HepG2 (cell line): ENCODE results near the gene KRTAP10-10. TPM values are rescaled to one million over a fixed set of nuclear protein-coding genes. Genes with fewer than 3 reads are reported as not detected.

Experiments used
- CHD2 ChIP-seq: IDR thresholded peaks from 2 replicates; pipeline ENCODE4 v1.6.1; 2011; ENCODE audit warnings: low read depth, low read length, improper control_type of control experiment
- CREBL2 ChIP-seq: sonication (generic); formaldehyde crosslinking; IDR thresholded peaks from 2 replicates; pipeline ENCODE4 v1.8.1; 2023; ENCODE audit warnings: missing genetic modification reagents, mild to moderate bottlenecking, borderline replicate concordance
- DNMT1 ChIP-seq: sonication (generic); formaldehyde crosslinking; IDR thresholded peaks from 2 replicates; pipeline ENCODE4 v1.5.1; 2020; ENCODE audit warnings: mild to moderate bottlenecking, missing genetic modification reagents
- FOXO1 ChIP-seq: sonication (generic); formaldehyde crosslinking; IDR thresholded peaks from 2 replicates; pipeline ENCODE4 v1.4.0; 2020; ENCODE audit warnings: missing genetic modification reagents
- KDM2A ChIP-seq: sonication (generic); formaldehyde crosslinking; IDR thresholded peaks from 2 replicates; pipeline ENCODE4 v1.4.0; 2020; ENCODE audit warnings: low read depth, missing genetic modification reagents, borderline replicate concordance
- REL ChIP-seq: sonication (generic); formaldehyde crosslinking; conservative IDR thresholded peaks from 2 replicates; pipeline ENCODE4 v1.8.0; 2022; ENCODE audit warnings: mild to moderate bottlenecking, missing genetic modification reagents, moderate library complexity
- REST ChIP-seq, 2 experiments: IDR thresholded peaks; 2 replicates each; pipeline ENCODE4 v1.6.1; 2011 to 2012; ENCODE audit warnings: low read length in 2 of 2, borderline replicate concordance in 1 of 2, low read depth in 1 of 2, mild to moderate bottlenecking in 1 of 2, moderate library complexity in 1 of 2
- SIX4 ChIP-seq: sonication (generic); formaldehyde crosslinking; IDR thresholded peaks from 2 replicates; pipeline ENCODE4 v1.4.0; 2020; ENCODE audit warnings: missing genetic modification reagents
- ZFY ChIP-seq: sonication (generic); formaldehyde crosslinking; IDR thresholded peaks from 2 replicates; pipeline ENCODE4 v1.4.0; 2020; ENCODE audit warnings: missing genetic modification reagents
- ZNF280D ChIP-seq: sonication (generic); formaldehyde crosslinking; IDR thresholded peaks from 2 replicates; pipeline ENCODE4 v1.5.1; 2020; ENCODE audit warnings: mild to moderate bottlenecking, missing genetic modification reagents
- ZNF746 ChIP-seq: sonication (generic); formaldehyde crosslinking; IDR thresholded peaks from 2 replicates; pipeline ENCODE4 v1.8.0; 2022; ENCODE audit warnings: mild to moderate bottlenecking, missing genetic modification reagents
- polyA plus RNA-seq, 8 experiments: library from polyadenylated mRNA; depleted of rRNA in 3 of 8; stranded (reverse) in 7 of 8; unstranded in 1 of 8; fragments of >200 nt; fragmentation: Illumina TruSeq in 4 of 8; extraction: Trizol in 4 of 8; gene quantifications; 2 replicates each; pipeline versions ENCODE4 v1.2.1 to v1.2.3, GENCODE V29; 2011 to 2016; ENCODE audit warnings: low read depth in 4 of 8, missing spikeins in 1 of 8, mixed read lengths in 1 of 8; ENCODE audit not compliant: insufficient read depth in 1 of 8
- total RNA-seq, 5 experiments: library from RNA; depleted of rRNA; stranded (reverse); fragments of >200 nt; fragmentation: Illumina TruSeq; extraction: Trizol; gene quantifications; 2 replicates each; pipeline ENCODE4 v1.2.3, GENCODE V29; 2016; ENCODE audit warnings: low read depth in 1 of 5
- TF ChIP-seq, protein P1 (sequence below): sonication (generic); formaldehyde crosslinking; IDR thresholded peaks from 2 replicates; pipeline ENCODE4 v1.8.1; 2022; ENCODE audit warnings: mild to moderate bottlenecking, missing genetic modification reagents

Gene KRTAP10-10
- total and polyA plus RNA-seq, 2 of the 13 experiments (the other 11 are each of a cell fraction or from before 2014, with no cell fraction given), result not detected

DNA sequence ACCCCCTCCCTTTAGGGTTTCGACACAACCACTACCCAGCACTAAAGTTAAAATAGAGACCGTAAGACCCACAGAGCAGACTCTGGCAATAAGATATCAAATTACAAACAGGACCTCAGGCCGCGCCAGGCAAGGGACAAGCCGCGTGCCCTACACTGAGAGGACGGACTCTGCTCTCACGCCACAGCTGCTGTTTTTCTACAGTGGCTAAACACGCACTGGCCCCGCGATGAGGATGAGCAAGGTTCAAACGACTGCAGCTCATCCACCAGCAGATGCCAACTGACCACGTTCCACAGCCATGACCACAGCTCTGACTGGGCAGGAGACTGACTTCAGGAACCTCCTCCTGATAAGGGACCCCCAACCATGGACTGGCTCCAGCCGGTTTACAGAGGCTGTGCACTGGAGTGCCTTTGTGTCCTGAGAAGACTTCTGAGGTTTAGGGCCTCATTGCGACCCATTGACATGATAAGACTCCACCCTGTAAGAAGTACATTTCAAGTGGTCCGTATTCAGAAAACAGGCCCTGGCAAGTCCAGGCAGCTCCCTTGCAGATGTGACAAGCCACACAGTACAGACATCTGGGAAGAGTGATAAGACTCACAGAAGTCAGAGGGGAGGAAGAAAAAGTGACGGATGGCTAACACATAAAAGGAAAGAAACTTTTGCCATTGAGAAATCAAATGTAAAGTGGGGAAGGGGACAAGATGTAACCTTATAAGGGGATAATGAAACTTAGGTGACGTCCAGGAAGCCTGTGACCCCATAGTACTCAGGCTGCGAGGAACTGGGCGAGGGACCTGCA lies 43.4 kb upstream of the KRTAP10-10 start (continued):
- no peak for TF ChIP-seq REST (IDR thresholded peaks at IDR 0.05; ENCODE audit: borderline replicate concordance in 1 of 2, low read depth in 1 of 2, low read length in 2 of 2)
- TF ChIP-seq ZNF746, result peak; percentile 71
- 0 out of 2 replicates have a peak, but pooled peaks have one; percentile 51 for TF ChIP-seq ZNF280D (CRISPR knock-in tag)
- TF ChIP-seq KDM2A (CRISPR knock-in tag), result peak; percentile 80; the same call in 1 of the 2 replicates
- 0 out of 2 replicates have a peak, but pooled peaks have one; percentile 70 for TF ChIP-seq CREBL2 (CRISPR knock-in tag)
- TF ChIP-seq, protein P1, sequence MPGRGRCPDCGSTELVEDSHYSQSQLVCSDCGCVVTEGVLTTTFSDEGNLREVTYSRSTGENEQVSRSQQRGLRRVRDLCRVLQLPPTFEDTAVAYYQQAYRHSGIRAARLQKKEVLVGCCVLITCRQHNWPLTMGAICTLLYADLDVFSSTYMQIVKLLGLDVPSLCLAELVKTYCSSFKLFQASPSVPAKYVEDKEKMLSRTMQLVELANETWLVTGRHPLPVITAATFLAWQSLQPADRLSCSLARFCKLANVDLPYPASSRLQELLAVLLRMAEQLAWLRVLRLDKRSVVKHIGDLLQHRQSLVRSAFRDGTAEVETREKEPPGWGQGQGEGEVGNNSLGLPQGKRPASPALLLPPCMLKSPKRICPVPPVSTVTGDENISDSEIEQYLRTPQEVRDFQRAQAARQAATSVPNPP (CRISPR knock-in tag), result peak; percentile 24; the same call in 1 of the 2 replicates
- 0 out of 2 replicates have a peak, but pooled peaks have one; percentile 39 for TF ChIP-seq REL
- peak; percentile 94 for TF ChIP-seq FOXO1 (CRISPR knock-in tag)
- TF ChIP-seq ZFY (CRISPR knock-in tag), result peak; percentile 73
- TF ChIP-seq DNMT1 (CRISPR knock-in tag), result 0 out of 2 replicates have a peak, but pooled peaks have one; percentile 64
- TF ChIP-seq SIX4 (CRISPR knock-in tag), result peak; percentile 99
- TF ChIP-seq CHD2, result no peak
